Lung (tissue), 12 donors: ENCODE data around the gene PLA2G5. TPM values are rescaled to one million over a fixed set of nuclear protein-coding genes. Genes with fewer than 3 reads are reported as not detected.

ENCODE experiments used
- ATAC-seq: fragments of 200-7000 bp; cut with Tn5 transposase; one replicate; pipeline ENCODE4 v1.9.1; 2020; ENCODE audit warnings: moderate number of reproducible peaks; ENCODE audit not compliant: insufficient read depth, low FRiP score
- DNase-seq, 3 donors: peaks; one replicate each; pipeline ENCODE4 v3.0.0-alpha.2; 2013 to 2017
- H3K27ac ChIP-seq, 2 donors: one replicate each; pipeline ENCODE4 v1.5.1; 2013; ENCODE audit warnings: mild to moderate bottlenecking in 2 of 2, moderate library complexity in 2 of 2, control low read depth in 1 of 2, inconsistent platforms in 1 of 2, low read depth in 1 of 2, low read length in 1 of 2
- H3K27me3 ChIP-seq, 3 donors: one replicate each; pipeline ENCODE4 v1.5.1; 2013; ENCODE audit warnings: low read length in 2 of 3; ENCODE audit not compliant: control insufficient read depth in 3 of 3, insufficient read depth in 3 of 3
- H3K36me3 ChIP-seq, 4 donors: one replicate each; pipeline ENCODE4 v1.5.1; 2013; ENCODE audit warnings: low read length in 4 of 4, mild to moderate bottlenecking in 1 of 4, moderate library complexity in 1 of 4; ENCODE audit not compliant: control insufficient read depth in 4 of 4, insufficient read depth in 4 of 4
- H3K4me1 ChIP-seq, 5 donors: one replicate each; pipeline ENCODE4 v1.5.1; 2013; ENCODE audit warnings: low read length in 5 of 5, mild to moderate bottlenecking in 2 of 5, moderate library complexity in 1 of 5; ENCODE audit not compliant: control insufficient read depth in 5 of 5, insufficient read depth in 5 of 5
- H3K4me3 ChIP-seq: one replicate; pipeline ENCODE4 v1.5.1; 2013; ENCODE audit warnings: mild to moderate bottlenecking, control low read depth, moderate library complexity
- H3K9ac ChIP-seq, 2 donors: one replicate each; pipeline ENCODE4 v1.5.1; 2013; ENCODE audit warnings: low read length in 2 of 2, control low read depth in 1 of 2; ENCODE audit not compliant: insufficient read depth in 1 of 2
- H3K9me3 ChIP-seq, 4 donors: one replicate each; pipeline ENCODE4 v1.5.1; 2013; ENCODE audit warnings: low read length in 3 of 4, mild to moderate bottlenecking in 1 of 4, moderate library complexity in 1 of 4; ENCODE audit not compliant: control insufficient read depth in 4 of 4, insufficient read depth in 3 of 4
- WGBS, 2 donors: extraction: QIAGEN DNeasy Blood & Tissue Kit; methylation state at CpG; one replicate each; pipeline ENCODE4 v1.1.7; 2013; 5-methylcytosine and 5-hydroxymethylcytosine counted together
- polyA plus RNA-seq, 2 donors: library from polyadenylated mRNA; stranded (reverse); fragments of 200-250 nt; gene quantifications; one replicate each; pipeline ENCODE4 v1.2.1, GENCODE V29; 2013
- total RNA-seq, 2 donors: library from RNA; depleted of rRNA in 1 of 2; stranded (reverse); fragments of >200 nt in 1 of 2; gene quantifications; one replicate each; pipeline ENCODE4 v1.2.1, GENCODE V29; 2014 to 2021
- TF ChIP-seq, protein P1 (sequence below): IDR thresholded peaks from 2 replicates; pipeline ENCODE4 v1.5.1; 2012; ENCODE audit warnings: mild to moderate bottlenecking; ENCODE audit errors: control extremely low read depth, extremely low read depth
- donor health status: control.
- donor health status: control.
- donor health status: Bipolar disorder and iron deficiency.
- donor health status: healthy.
- donor health status: DM: yes; HTN: yes; CAD: no.

PLA2G5 gene
- total and polyA plus RNA-seq, 4 donors: 1.1 to 6.5 (median 2.6) TPM

DNA sequence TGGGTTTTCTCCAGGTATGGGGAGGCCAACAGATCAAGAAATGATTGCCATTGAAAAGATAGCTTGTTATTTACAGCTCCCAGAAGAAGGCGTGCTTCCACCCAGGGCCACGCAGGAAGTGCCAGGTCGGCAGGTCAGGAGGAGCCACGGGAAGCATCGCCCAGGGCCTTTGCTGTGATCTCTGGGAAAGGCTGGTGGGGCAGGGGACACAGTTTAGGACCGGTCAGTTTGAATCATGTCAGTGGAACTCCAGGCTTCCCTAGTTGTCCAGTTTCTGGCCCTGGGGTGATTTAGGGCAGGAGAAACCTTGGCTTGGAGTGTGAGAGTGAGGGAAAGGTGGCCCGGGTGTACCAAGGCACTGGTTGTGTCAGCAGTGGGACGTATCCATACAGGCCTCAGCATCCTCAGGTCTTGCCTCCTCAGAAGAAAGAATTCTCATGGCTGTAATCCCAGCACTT lies 11.4 kb downstream of the PLA2G5 start:
- TF ChIP-seq, protein P1, sequence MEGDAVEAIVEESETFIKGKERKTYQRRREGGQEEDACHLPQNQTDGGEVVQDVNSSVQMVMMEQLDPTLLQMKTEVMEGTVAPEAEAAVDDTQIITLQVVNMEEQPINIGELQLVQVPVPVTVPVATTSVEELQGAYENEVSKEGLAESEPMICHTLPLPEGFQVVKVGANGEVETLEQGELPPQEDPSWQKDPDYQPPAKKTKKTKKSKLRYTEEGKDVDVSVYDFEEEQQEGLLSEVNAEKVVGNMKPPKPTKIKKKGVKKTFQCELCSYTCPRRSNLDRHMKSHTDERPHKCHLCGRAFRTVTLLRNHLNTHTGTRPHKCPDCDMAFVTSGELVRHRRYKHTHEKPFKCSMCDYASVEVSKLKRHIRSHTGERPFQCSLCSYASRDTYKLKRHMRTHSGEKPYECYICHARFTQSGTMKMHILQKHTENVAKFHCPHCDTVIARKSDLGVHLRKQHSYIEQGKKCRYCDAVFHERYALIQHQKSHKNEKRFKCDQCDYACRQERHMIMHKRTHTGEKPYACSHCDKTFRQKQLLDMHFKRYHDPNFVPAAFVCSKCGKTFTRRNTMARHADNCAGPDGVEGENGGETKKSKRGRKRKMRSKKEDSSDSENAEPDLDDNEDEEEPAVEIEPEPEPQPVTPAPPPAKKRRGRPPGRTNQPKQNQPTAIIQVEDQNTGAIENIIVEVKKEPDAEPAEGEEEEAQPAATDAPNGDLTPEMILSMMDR: no peak

DNA sequence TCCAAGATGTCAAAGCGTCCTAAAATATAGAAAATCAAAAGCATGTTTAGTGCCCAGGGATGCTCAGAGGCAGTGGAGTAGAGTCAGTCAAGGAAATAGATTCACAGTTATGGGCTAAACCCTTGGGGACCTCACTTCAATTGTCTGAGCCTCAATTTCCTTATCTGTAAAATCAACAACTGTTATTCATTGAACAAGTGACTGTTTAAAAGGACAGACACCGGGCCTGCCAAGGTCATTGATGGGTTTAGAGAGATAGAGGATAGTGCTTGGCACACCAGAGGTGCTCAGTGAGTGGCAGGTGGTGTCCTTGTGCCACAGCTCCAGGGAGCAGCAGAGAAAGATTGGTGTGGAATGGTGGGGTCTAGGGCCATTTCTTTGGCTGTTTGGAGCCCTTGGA lies 12.8 kb downstream of the PLA2G5 start:
- H3K27ac ChIP-seq: no peak overlapping the region
- WGBS, 2 donors: 70 to 85% methylated on average over 2 of the region's 2 CpGs
- no peak overlapping the region for H3K9ac ChIP-seq
- H3K4me1 ChIP-seq: peaks cover 0 to 5% (median 0%) of the 10 kb centered on the region in 5 donors
- DNase-seq (no peak), ATAC-seq (no peak)
- no peak overlapping the region for H3K4me3 ChIP-seq
- TF ChIP-seq, protein P1: no peak
- H3K36me3 ChIP-seq: no peaks in the 10 kb centered on the region
- peaks cover 0 to 2% (median 0%) of the 10 kb centered on the region in 4 donors for H3K9me3 ChIP-seq
- peaks cover 0 to 6% (median 2%) of the 10 kb centered on the region in 3 donors for H3K27me3 ChIP-seq

More for the DNA sequence above, 11.4 kb downstream of the PLA2G5 start:
- DNase-seq (no peak), ATAC-seq (no peak)
- H3K4me1 ChIP-seq: peaks cover 0 to 5% (median 0%) of the 10 kb centered on the region in 5 donors
- no peak overlapping the region for H3K9ac ChIP-seq
- no peak overlapping the region for H3K27ac ChIP-seq
- H3K4me3 ChIP-seq: no peak overlapping the region
- peaks cover 0 to 6% (median 2%) of the 10 kb centered on the region in 3 donors for H3K27me3 ChIP-seq
- WGBS, 2 donors: 55 to 62% methylated on average over 8 of the region's 8 CpGs
- H3K36me3 ChIP-seq: peaks cover 0 to 2% (median 0%) of the 10 kb centered on the region in 4 donors
- peaks cover 0 to 2% (median 0%) of the 10 kb centered on the region in 4 donors for H3K9me3 ChIP-seq

DNA sequence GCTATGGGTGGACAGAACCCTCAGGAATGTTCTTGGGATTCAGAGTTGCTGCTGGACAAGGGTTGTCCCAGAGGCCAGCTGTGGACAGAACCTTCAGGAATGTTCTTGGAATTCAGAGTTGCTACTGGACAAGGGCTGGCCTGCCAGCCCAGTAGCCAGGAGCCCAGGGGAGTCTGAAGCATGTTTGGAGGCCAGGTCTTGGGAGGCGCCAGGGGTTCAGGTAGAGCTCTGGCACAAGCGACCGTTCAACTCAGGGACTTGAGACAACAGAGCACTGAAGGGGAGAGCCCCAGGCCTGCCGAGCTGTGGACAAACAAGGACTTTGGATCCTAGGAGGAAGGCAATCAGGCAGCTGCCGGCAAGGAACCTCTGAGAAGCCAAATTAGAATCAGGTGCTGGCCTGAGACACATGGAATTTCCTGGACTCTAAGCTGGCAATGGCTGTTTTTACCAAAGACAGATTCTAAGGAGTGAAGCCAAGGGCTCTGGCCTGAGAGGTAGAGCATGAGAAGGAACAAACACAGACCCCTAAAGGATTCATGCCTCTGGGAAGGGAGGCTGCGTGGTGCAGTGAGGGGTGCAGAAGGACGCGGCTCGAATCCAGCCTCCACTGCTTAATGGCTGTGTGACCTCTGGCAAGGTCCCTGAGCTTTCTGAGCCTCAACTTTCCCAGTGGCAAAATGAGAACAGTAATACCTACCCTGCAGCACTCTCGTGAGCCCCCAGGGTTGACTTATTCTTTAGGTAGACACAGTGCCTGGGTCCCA lies 13.4 kb downstream of the PLA2G5 start:
- WGBS, 2 donors: 90 to 93% methylated on average over 10 of the region's 10 CpGs
- H3K27ac ChIP-seq: no peak overlapping the region

More for the DNA sequence above, 13.4 kb downstream of the PLA2G5 start:
- DNase-seq (no peak), ATAC-seq (no peak)
- TF ChIP-seq, protein P1: no peak
- H3K9ac ChIP-seq: no peak overlapping the region
- no peak overlapping the region for H3K4me3 ChIP-seq
- H3K4me1 ChIP-seq: peaks cover 0 to 5% (median 0%) of the 10 kb centered on the region in 5 donors
- peaks cover 0 to 2% (median 0%) of the 10 kb centered on the region in 4 donors for H3K9me3 ChIP-seq
- peaks cover 0 to 5% (median 2%) of the 10 kb centered on the region in 3 donors for H3K27me3 ChIP-seq
- H3K36me3 ChIP-seq: no peaks in the 10 kb centered on the region
